Panc1 (cell line): ENCODE results near the gene RCOR2.

Experiments used
- CTCF ChIP-seq: fragments of 450-650 bp; IDR thresholded peaks from 2 replicates; pipeline ENCODE4 v1.5.1; 2017; ENCODE audit warnings: mild to moderate bottlenecking
- POLR2AphosphoS5 ChIP-seq: IDR thresholded peaks from 2 replicates; pipeline ENCODE4 v1.6.1; 2012; ENCODE audit warnings: mild to moderate bottlenecking, low read depth, low read length, moderate library complexity
- REST ChIP-seq, 2 experiments: IDR thresholded peaks; 2 replicates each; pipeline ENCODE4 v1.6.1; 2011 to 2012; ENCODE audit warnings: low read depth in 2 of 2, control low read depth in 1 of 2, low read length in 1 of 2, mild to moderate bottlenecking in 1 of 2, moderate library complexity in 1 of 2; ENCODE audit not compliant: insufficient read depth in 1 of 2
- SIN3A ChIP-seq: IDR thresholded peaks from 2 replicates; pipeline ENCODE4 v1.6.1; 2012; ENCODE audit warnings: low read depth, mild to moderate bottlenecking, low read length, moderate library complexity, borderline replicate concordance; ENCODE audit not compliant: insufficient read depth
- TCF7L2 ChIP-seq: IDR thresholded peaks from 2 replicates; pipeline ENCODE4 v1.6.1; 2011; ENCODE audit warnings: mild to moderate bottlenecking, low read depth, low read length, inconsistent platforms

GRCh38 chr11:63914896-63915691 is 1.9 kb downstream of the RCOR2 start:
- no peak for TF ChIP-seq CTCF
- no peak for TF ChIP-seq SIN3A
- no peak; the same call in 1 of the 2 replicates for TF ChIP-seq POLR2AphosphoS5
- TF ChIP-seq TCF7L2 = no peak
- TF ChIP-seq REST (IDR thresholded peaks at IDR 0.05; ENCODE audit: insufficient read depth in 1 of 2, low read depth in 2 of 2, low read length in 1 of 2) = no peak
